HG03558 (cell line): ENCODE data around the gene GINS2.

ENCODE experiments used
- ATAC-seq: cut with Tn5 transposase; IDR thresholded peaks from one replicate; pipeline ENCODE4 v1.9.1; 2021; ENCODE audit warnings: moderate number of reproducible peaks; ENCODE audit not compliant: unreplicated experiment; ENCODE audit errors: extremely low read depth

GINS2 gene

DNA sequence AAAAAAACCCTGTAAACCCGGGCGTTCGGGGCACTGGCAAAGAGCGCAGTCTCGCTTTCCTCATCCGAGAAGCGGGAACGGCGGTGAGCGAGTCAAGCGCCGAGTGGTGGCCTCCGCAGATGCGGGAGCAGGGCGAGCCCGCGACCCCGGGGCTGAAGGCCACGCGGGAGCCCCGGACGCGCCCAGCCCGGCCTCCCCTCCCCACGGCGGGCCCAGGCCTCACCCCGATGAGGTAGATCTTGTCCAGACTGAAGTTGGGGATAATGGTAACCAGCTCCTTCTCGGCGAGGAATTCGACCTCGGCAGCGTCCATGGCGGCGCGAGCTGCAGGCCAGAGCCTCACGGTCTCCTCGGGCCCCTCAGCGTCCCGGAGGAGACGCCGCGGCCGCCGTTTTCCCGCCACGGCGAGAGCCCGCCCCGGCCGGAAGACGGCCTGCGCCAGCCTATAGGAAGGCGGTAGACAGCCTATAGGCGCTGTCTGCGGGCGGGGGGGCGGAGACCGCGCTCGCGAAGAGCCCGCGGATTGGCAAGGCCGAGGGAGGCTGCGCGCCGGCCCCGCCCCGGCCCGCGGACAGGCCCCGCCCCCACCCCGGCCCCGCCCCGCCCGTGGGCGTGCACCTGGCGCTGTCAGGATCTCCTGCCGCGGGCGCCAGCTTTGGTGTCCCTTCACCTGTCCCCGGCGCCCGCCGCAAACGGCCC lies at the start of gene GINS2:
TSS of gene GINS2 (minus strand) at position 369 of the 699 bp plus-strand sequence. CDS start at position 313, 56 bp downstream.
- ATAC-seq = peak; percentile 79

DNA sequence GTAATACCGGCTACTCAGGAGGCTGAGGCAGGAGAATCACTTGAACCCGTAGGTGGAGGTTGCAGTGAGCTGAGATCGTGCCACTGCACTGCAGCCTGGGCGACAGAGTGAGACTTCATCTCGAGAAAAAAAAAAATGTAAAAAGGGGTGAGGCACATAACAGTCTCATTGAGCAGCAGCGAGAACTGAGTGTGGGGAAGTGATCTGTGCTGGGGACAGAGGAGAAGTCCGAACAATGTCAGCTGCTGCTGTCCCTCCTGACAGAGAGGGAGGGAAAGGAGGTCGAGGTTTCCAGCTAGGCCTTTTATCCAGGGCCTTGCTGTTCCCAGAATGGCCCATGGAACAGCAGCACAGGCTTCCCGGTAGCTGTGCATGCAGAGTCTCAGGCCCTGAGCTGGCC lies 48.2 kb upstream of the GINS2 start:
- no peak for ATAC-seq

DNA sequence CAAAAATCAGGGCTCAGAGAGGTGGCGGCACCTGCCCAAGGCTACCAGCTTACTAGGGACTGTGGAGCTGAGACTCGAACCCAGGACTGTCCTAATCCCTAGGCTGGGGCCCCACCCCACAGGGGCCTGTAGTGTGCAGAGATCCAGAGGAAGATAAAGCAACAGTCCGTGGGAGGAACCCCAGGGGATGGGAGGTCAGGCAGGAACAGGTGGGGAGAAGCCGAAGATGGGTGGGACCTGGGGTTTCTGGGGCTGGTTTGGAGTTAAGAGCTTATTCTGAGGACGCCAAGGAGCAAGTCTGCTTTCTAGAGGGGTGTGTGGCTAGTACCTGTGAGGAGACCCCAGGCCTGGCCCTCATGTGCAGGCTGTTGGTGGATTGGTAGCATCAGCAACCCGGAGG lies 47.2 kb upstream of the GINS2 start:
- ATAC-seq = no peak

GRCh38 chr16:85735225-85735635 lies 46.5 kb upstream of the GINS2 start:
- ATAC-seq = peak; percentile 43

- no peak for ATAC-seq
Observed at GRCh38 chr16:85734311-85735017, 45.7 kb upstream of the GINS2 start.

DNA sequence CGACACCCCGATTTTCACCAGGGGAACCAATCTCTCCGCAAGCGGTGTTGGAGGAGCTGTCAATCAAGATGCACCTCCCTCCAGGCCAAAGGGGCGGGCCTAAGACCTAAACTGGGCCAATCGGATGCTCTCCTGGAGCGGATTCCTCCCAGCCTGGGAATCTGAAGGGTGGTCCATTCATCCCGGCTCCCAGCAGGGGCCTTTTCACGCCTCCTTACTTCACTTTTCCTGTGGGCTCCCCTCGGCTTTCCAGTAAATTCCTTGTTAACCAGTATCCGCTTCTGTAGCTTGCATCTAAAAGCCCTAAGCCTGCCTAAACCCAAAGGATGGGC lies 45.1 kb upstream of the GINS2 start:
- no peak for ATAC-seq

GRCh38 chr16:85733155-85733838 lies 44.5 kb upstream of the GINS2 start:
- ATAC-seq = no peak

GRCh38 chr16:85731179-85731578 lies 42.4 kb upstream of the GINS2 start:
- no peak for ATAC-seq

GRCh38 chr16:85730186-85730465 lies 41.4 kb upstream of the GINS2 start:
- ATAC-seq = no peak

GRCh38 chr16:85729452-85730185 lies 40.9 kb upstream of the GINS2 start:
- ATAC-seq = no peak

- ATAC-seq = no peak
Observed at GRCh38 chr16:85728879-85729278, 40.1 kb upstream of the GINS2 start.

DNA sequence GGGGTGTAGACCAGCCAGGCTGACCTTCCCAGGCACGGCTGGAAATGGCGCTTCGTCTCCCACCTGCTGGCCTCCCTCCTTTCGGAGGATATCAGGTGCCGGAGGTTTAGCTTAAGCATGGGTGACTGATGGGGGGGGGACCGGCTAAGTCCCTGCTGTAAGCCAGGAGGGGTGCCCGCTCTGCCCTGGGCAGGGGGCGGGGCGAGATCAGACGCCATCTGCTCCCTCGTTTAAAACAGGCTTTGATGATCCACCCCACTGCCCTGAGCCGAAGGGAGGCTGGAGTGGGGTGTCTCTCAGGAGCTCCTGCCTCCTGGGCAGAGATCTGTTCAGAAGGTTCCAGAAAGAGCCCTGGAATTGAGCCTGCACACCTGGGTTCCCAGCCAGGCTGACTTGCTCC lies 36.2 kb upstream of the GINS2 start:
- ATAC-seq = no peak

DNA sequence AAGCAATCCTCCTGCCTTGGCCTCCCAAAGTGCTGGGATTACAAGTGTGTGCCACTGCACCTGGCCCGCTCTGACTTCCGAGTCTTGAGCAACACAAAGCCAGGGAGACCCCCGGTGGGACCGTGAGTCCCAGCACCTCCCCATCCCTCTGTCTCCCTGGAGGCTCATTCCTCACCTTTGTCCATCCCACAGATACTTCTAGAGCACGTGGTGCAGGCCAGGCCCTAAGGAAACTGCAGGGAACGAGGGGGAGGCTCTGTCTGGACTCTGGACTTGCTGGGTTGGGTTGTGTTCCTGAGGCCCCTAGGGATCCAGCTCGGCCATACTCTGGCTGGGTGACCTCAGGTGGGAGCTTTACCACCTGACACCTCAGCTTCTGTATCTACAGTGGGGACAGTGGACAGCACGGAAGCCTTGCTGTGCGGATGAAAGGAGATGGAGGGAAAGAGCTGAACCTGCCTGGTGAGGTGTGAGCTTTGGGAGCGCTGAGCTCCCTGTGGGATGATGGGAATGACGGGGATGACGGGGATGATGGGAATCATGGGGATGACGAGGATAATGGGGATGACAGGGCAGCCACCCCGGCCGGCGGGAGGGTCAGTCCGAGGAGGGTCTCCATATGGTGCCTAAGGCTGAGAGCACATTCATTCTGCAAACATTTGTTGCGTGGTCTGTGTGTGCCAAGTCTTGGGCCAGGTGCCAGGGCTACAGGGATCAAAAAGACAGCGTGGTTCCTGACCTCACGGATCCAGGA lies 35.5 kb upstream of the GINS2 start:
- ATAC-seq = no peak

DNA sequence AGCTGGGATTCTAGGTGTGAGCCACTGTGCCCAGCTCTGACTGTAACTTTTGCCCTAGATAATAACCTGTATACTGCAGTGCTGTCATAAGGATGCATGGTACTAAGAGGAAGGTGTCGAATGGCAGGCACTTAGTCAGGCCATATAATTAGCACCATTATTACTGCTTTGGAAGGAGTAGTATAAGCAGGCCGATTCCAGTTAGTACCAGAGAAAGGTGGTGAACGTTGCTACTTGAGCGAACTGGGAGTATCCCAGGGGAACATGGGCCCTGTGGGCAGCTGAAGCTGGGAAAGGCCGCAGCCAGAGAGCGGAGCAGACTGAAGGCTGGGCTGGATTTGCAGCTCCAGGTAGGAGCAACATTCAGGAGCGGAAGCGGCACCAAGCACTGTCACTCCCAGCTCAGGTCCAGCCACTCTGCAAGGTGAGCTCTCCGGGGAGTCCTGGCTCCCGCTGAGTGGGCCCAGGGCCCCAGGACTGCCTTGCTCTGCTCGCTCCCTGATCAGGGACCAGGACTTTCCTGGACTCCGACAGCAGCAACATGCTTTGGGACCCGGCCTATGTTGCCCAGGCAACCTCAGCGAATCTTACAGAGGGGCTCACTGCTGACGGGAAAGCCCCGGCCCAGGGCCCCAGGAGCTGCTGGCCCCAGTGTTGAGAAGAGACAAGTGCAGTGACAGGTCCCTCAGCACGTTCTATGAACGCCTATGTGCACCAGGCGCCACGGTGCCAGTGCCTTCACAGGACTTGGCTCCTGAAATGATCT lies 33.6 kb upstream of the GINS2 start:
- ATAC-seq = no peak

DNA sequence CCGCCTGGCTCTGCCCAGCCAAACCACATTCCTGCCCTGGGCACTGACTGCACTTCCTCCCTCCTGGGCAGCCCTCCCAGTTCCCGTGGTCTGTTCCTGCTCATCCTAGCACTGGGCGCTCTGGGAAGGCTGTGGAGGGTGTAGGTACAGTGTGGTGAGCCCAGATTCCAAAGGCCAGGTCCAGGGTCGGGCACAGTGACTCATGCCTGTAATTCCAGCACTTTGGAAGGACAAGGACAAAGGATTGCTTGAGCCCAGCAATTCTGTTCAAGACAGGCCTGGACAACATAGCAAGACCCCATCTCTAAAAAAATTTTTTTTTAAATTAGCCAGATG lies 31.5 kb upstream of the GINS2 start:
- no peak for ATAC-seq

- ATAC-seq = no peak
Observed at GRCh38 chr16:85719605-85720301, 31.0 kb upstream of the GINS2 start.

DNA sequence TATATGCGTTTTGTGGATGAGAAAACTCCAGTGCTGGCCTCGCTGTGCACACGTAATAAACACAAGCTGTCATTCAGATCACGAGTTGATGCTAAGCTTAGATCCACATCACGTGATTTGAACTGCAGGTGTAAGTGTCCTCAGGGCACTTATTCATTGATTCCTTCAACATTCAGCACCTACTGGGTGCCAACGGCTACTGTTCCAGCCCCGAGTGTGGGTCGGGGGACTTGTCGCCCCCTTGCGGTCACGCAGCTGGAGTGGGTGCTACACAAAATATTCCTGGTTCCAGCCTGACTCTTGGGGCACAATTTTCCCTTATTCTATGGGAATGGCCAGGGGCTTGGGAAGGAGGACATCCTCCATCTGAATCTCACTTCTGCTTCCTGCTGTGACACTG lies 29.9 kb upstream of the GINS2 start:
- no peak for ATAC-seq

DNA sequence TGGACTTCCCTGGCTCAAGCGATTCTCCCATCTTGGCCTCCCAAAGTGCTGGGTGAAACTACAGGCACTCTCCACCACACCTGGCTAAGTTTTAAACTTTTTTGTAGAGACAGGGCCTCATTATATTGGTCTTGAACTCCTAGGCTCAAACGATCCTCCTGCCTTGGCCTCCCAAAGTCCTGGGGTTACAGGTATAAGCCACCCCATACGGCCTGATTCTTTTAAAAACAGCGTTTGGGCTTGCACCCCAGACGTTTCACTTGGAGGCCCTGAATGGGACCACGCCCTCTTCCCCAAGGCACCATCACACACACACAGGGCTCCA lies 29.4 kb upstream of the GINS2 start:
- no peak for ATAC-seq

GRCh38 chr16:85717393-85718152 lies 28.8 kb upstream of the GINS2 start:
- ATAC-seq = no peak
